Testis (tissue), 3 donors: ENCODE results near the gene MCTS1. TPM values are rescaled to one million over a fixed set of nuclear protein-coding genes. Genes with fewer than 3 reads are reported as not detected.

Experiments used
- DNase-seq: peaks from one replicate; pipeline ENCODE4 v3.0.0-alpha.2; 2019
- H3K27ac ChIP-seq, 2 donors: fragments of 200-600 bp; sonication (generic); one replicate each; pipeline ENCODE4 v1.5.1; 2019
- H3K27me3 ChIP-seq: fragments of 200-600 bp; sonication (generic); one replicate; pipeline ENCODE4 v1.5.1; 2019
- H3K36me3 ChIP-seq: fragments of 200-600 bp; sonication (generic); one replicate; pipeline ENCODE4 v1.5.1; 2017; ENCODE audit warnings: low read depth; ENCODE audit errors: missing control alignments
- H3K4me1 ChIP-seq: fragments of 200-600 bp; sonication (generic); one replicate; pipeline ENCODE4 v1.5.1; 2019
- H3K4me3 ChIP-seq, 2 donors: fragments of 200-600 bp; sonication (generic); one replicate each; pipeline ENCODE4 v1.5.1; 2017 to 2019
- H3K9me3 ChIP-seq: fragments of 200-600 bp; sonication (generic); one replicate; pipeline ENCODE4 v1.5.1; 2017
- POLR2A ChIP-seq: fragments of 450-650 bp; IDR thresholded peaks from one replicate; pipeline ENCODE4 v1.6.1; 2017; ENCODE audit warnings: antibody characterized with exemption, mild to moderate bottlenecking, moderate library complexity
- WGBS, 2 donors: methylation state at CpG; one replicate each; pipeline ENCODE4 v1.1.5; 2018; 5-methylcytosine and 5-hydroxymethylcytosine counted together
- intact Hi-C: fragments of 100-400 bp; cut with DNase I; formaldehyde crosslinking; loops from one replicate; pipeline ENCODE4 v1.15.1; 2023; ENCODE audit warnings: low total_unique reads
- polyA plus RNA-seq: library from polyadenylated mRNA; stranded (reverse); fragments of 350-450 nt; fragmentation: Illumina TruSeq; extraction: RNeasy Lipid Tissue Mini Kit (QIAGEN cat#74804); gene quantifications from one replicate; pipeline ENCODE4 v1.2.3, GENCODE V29; 2014; ENCODE audit warnings: low read depth, low replicate concordance; ENCODE audit not compliant: insufficient read depth
- total RNA-seq, 2 donors: library from RNA; depleted of rRNA; stranded (reverse); fragments of >200 nt; gene quantifications; one replicate each; pipeline ENCODE4 v1.2.3, GENCODE V29; 2016
- TF ChIP-seq, protein P1 (sequence below), 3 experiments: fragments of 450-650 bp in 2 of 3; fragments of 200-600 bp in 1 of 3; sonication (generic) in 1 of 3; IDR thresholded peaks; one replicate each; pipeline ENCODE4 v1.5.1; 2016 to 2019; ENCODE audit warnings: antibody characterized with exemption in 3 of 3, mild to moderate bottlenecking in 2 of 3, moderate library complexity in 1 of 3

Gene MCTS1
- total and polyA plus RNA-seq, 3 donors from 2014 or later = 26.2 to 32.1 (median 27.4) TPM

GRCh38 chrX:120575379-120576114 lies 28.4 kb upstream of the MCTS1 start:
- no peak overlapping the region for H3K4me3 ChIP-seq
- peak; percentile 17 for DNase-seq
- no peak overlapping the region for H3K27ac ChIP-seq
- no peaks in the 10 kb centered on the region for H3K9me3 ChIP-seq
- intact Hi-C loops = no loop called here
- TF ChIP-seq, protein P1, sequence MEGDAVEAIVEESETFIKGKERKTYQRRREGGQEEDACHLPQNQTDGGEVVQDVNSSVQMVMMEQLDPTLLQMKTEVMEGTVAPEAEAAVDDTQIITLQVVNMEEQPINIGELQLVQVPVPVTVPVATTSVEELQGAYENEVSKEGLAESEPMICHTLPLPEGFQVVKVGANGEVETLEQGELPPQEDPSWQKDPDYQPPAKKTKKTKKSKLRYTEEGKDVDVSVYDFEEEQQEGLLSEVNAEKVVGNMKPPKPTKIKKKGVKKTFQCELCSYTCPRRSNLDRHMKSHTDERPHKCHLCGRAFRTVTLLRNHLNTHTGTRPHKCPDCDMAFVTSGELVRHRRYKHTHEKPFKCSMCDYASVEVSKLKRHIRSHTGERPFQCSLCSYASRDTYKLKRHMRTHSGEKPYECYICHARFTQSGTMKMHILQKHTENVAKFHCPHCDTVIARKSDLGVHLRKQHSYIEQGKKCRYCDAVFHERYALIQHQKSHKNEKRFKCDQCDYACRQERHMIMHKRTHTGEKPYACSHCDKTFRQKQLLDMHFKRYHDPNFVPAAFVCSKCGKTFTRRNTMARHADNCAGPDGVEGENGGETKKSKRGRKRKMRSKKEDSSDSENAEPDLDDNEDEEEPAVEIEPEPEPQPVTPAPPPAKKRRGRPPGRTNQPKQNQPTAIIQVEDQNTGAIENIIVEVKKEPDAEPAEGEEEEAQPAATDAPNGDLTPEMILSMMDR (IDR thresholded peaks at IDR 0.05) = no peak
- no peak for TF ChIP-seq POLR2A
- 75 to 80% methylated on average over 14 to 18 of the region's 18 CpGs for WGBS, 2 donors
- no peaks in the 10 kb centered on the region for H3K27me3 ChIP-seq
- no peaks in the 10 kb centered on the region for H3K4me1 ChIP-seq
- H3K36me3 ChIP-seq = no peaks in the 10 kb centered on the region

- no peak overlapping the region for H3K27ac ChIP-seq
- H3K9me3 ChIP-seq = no peaks in the 10 kb centered on the region
- 91 to 96% methylated on average over 2 of the region's 2 CpGs for WGBS, 2 donors
- H3K4me3 ChIP-seq = no peak overlapping the region
- H3K4me1 ChIP-seq = no peaks in the 10 kb centered on the region
- DNase-seq = no peak
- no peaks in the 10 kb centered on the region for H3K27me3 ChIP-seq
- TF ChIP-seq, protein P1 (IDR thresholded peaks at IDR 0.05) = no peak
- no peak for TF ChIP-seq POLR2A
- intact Hi-C loops = no loop called here
- no peaks in the 10 kb centered on the region for H3K36me3 ChIP-seq
Observed at GRCh38 chrX:120585702-120586101, 18.2 kb upstream of the MCTS1 start.

GRCh38 chrX:120604361-120604782 lies 471 bp downstream of the MCTS1 start:
- H3K4me3 ChIP-seq = peak overlapping the region; percentile 61 to 68
- no peaks in the 10 kb centered on the region for H3K9me3 ChIP-seq
- H3K4me1 ChIP-seq = no peaks in the 10 kb centered on the region
- TF ChIP-seq, protein P1 (IDR thresholded peaks at IDR 0.05) = no peak
- TF ChIP-seq POLR2A = no peak
- intact Hi-C loops = no loop called here
- H3K27ac ChIP-seq = peak overlapping the region; percentile 63 to 78
- no peaks in the 10 kb centered on the region for H3K27me3 ChIP-seq
- no peaks in the 10 kb centered on the region for H3K36me3 ChIP-seq
- DNase-seq = no peak
- 0% methylated on average over 5 of the region's 5 CpGs for WGBS, 2 donors

GRCh38 chrX:120612086-120612485 lies 8.2 kb downstream of the MCTS1 start:
- WGBS, 2 donors = 96% methylated on average over 1 of the region's 1 CpG
- intact Hi-C loops = no loop called here
- no peaks in the 10 kb centered on the region for H3K36me3 ChIP-seq

More at GRCh38 chrX:120612086-120612485, 8.2 kb downstream of the MCTS1 start:
- DNase-seq = no peak
- H3K27me3 ChIP-seq = no peaks in the 10 kb centered on the region
- H3K4me1 ChIP-seq = no peaks in the 10 kb centered on the region
- TF ChIP-seq, protein P1 (IDR thresholded peaks at IDR 0.05) = no peak
- no peak for TF ChIP-seq POLR2A
- no peak overlapping the region for H3K27ac ChIP-seq
- no peaks in the 10 kb centered on the region for H3K9me3 ChIP-seq
- H3K4me3 ChIP-seq = no peak overlapping the region
